IMR-90 (cell line): ENCODE results near the gene GCDH. TPM values are rescaled to one million over a fixed set of nuclear protein-coding genes. Genes with fewer than 3 reads are reported as not detected.

ENCODE experiments used
- ATAC-seq: fragments of 200-7000 bp; cut with Tn5 transposase; 2 replicates; pipeline ENCODE4 v1.9.1; 2020; ENCODE audit warnings: low read depth, mild to moderate bottlenecking, moderate library complexity
- BruUV-seq: library from RNA; stranded (reverse); fragments of 400-500 nt; replicated peaks from 2 replicates; lab custom pipeline; 2021; lab: Mats Ljungman, UMichigan
- CTCF ChIA-PET: fragments of 300-600 bp; formaldehyde crosslinking; extraction: SDS; loops from one replicate; lab custom pipeline; 2021; ENCODE audit warnings: antibody characterized with exemption; lab: Yijun Ruan, JAX
- POLR2A ChIA-PET: fragments of 300-600 bp; sonication (Branson Sonifier 250); formaldehyde crosslinking; loops from one replicate; lab custom pipeline; 2022; ENCODE audit warnings: antibody characterized with exemption; ENCODE audit not compliant: unreplicated experiment; lab: Charles Lee
- DNase-seq: peaks from one replicate; pipeline ENCODE4 v3.0.0; 2013
- H2AFZ ChIP-seq: replicated peaks from 2 replicates; pipeline ENCODE3; 2013; ENCODE audit warnings: low read length, mild to moderate bottlenecking; ENCODE audit not compliant: poor library complexity
- H2AK5ac ChIP-seq: 2 replicates; pipeline ENCODE4 v1.6.1; 2013; ENCODE audit warnings: low read depth, low read length, inconsistent platforms
- H2AK9ac ChIP-seq: replicated peaks from 2 replicates; pipeline ENCODE3; 2013; ENCODE audit warnings: mild to moderate bottlenecking, low read depth, low read length, moderate library complexity; ENCODE audit not compliant: poor library complexity
- H2BK120ac ChIP-seq: 2 replicates; pipeline ENCODE4 v1.6.1; 2013; ENCODE audit warnings: low read depth, low read length, inconsistent platforms
- H2BK15ac ChIP-seq: 3 replicates; pipeline ENCODE4 v1.6.1; 2013; ENCODE audit warnings: low read depth, low read length, inconsistent platforms
- H2BK20ac ChIP-seq: 2 replicates; pipeline ENCODE4 v1.6.1; 2013; ENCODE audit warnings: low read depth, mild to moderate bottlenecking, inconsistent platforms, low read length, moderate library complexity
- H2BK5ac ChIP-seq: 2 replicates; pipeline ENCODE4 v1.6.1; 2013; ENCODE audit warnings: mild to moderate bottlenecking, low read depth, low read length, inconsistent platforms; ENCODE audit not compliant: poor library complexity, severe bottlenecking
- H3K14ac ChIP-seq: replicated peaks from 2 replicates; pipeline ENCODE4 v1.6.1; 2013; ENCODE audit warnings: low read depth, low read length, inconsistent platforms
- H3K18ac ChIP-seq: 2 replicates; pipeline ENCODE4 v1.6.1; 2013; ENCODE audit warnings: low read depth, low read length, control low read depth
- H3K23ac ChIP-seq: 2 replicates; pipeline ENCODE4 v1.6.1; 2013; ENCODE audit warnings: low read depth, low read length, inconsistent platforms
- H3K27ac ChIP-seq: 2 replicates; pipeline ENCODE4 v1.5.1; 2013; ENCODE audit warnings: mild to moderate bottlenecking, control low read depth, low read length; ENCODE audit not compliant: insufficient read depth
- H3K27me3 ChIP-seq: 2 replicates; pipeline ENCODE4 v1.6.1; 2013; ENCODE audit warnings: low read length; ENCODE audit not compliant: control insufficient read depth, insufficient read depth
- H3K36me3 ChIP-seq: 2 replicates; pipeline ENCODE4 v1.6.1; 2013; ENCODE audit warnings: low read length, mixed read lengths; ENCODE audit not compliant: control insufficient read depth, insufficient read depth
- H3K4ac ChIP-seq: 2 replicates; pipeline ENCODE4 v1.6.1; 2013; ENCODE audit warnings: low read depth, low read length, inconsistent platforms
- H3K4me1 ChIP-seq: 2 replicates; pipeline ENCODE4 v1.6.1; 2013; ENCODE audit warnings: low read length, mixed read lengths; ENCODE audit not compliant: control insufficient read depth, insufficient read depth
- H3K4me2 ChIP-seq: 2 replicates; pipeline ENCODE4 v1.6.1; 2013; ENCODE audit warnings: low read depth, mild to moderate bottlenecking, control low read depth, low read length, moderate library complexity
- H3K4me3 ChIP-seq: 2 replicates; pipeline ENCODE4 v1.5.1; 2013; ENCODE audit warnings: low read depth, mild to moderate bottlenecking, control low read depth, low read length, moderate library complexity; ENCODE audit not compliant: insufficient read depth
- H3K56ac ChIP-seq: 2 replicates; pipeline ENCODE4 v1.6.1; 2013; ENCODE audit warnings: low read length, inconsistent platforms; ENCODE audit not compliant: insufficient read depth; ENCODE audit errors: extremely low read depth
- H3K79me1 ChIP-seq, 2 experiments: 2 replicates each; pipeline ENCODE4 v1.6.1; 2013; ENCODE audit warnings: low read length in 2 of 2, inconsistent platforms in 1 of 2, low read depth in 1 of 2
- H3K9ac ChIP-seq: 2 replicates; pipeline ENCODE4 v1.6.1; 2013; ENCODE audit warnings: low read depth, low read length, control low read depth
- H3K9me1 ChIP-seq: 2 replicates; pipeline ENCODE4 v1.6.1; 2013; ENCODE audit warnings: low read length, inconsistent platforms; ENCODE audit not compliant: insufficient read depth
- H3K9me3 ChIP-seq: 2 replicates; pipeline ENCODE4 v1.6.1; 2013; ENCODE audit warnings: low read length; ENCODE audit not compliant: control insufficient read depth, insufficient read depth
- H4K20me1 ChIP-seq: 2 replicates; pipeline ENCODE4 v1.6.1; 2013; ENCODE audit warnings: low read length, inconsistent platforms; ENCODE audit not compliant: insufficient read depth
- H4K5ac ChIP-seq: 2 replicates; pipeline ENCODE4 v1.6.1; 2013; ENCODE audit warnings: mild to moderate bottlenecking, low read depth, low read length, control low read depth
- H4K8ac ChIP-seq, 2 experiments: 2 replicates each; pipeline ENCODE4 v1.6.1; 2013; ENCODE audit warnings: low read depth in 2 of 2, low read length in 2 of 2, control low read depth in 1 of 2, inconsistent platforms in 1 of 2
- H4K91ac ChIP-seq: 2 replicates; pipeline ENCODE4 v1.6.1; 2013; ENCODE audit warnings: low read depth, low read length, inconsistent platforms; ENCODE audit not compliant: insufficient read depth
- CEBPB ChIP-seq: IDR thresholded peaks from 2 replicates; pipeline ENCODE4 v1.6.1; 2012; ENCODE audit warnings: low read depth, low read length, improper control_type of control experiment
- ELK1 ChIP-seq: fragments of 150-350 bp; IDR thresholded peaks from 2 replicates; pipeline ENCODE4 v1.6.1; 2016; ENCODE audit warnings: low read depth, mild to moderate bottlenecking, low read length, moderate library complexity, borderline replicate concordance
- FOS ChIP-seq: fragments of 150-350 bp; IDR thresholded peaks from 2 replicates; pipeline ENCODE4 v1.6.1; 2016; ENCODE audit warnings: low read depth, low read length
- MAFK ChIP-seq: IDR thresholded peaks from 2 replicates; pipeline ENCODE4 v1.6.1; 2012; ENCODE audit warnings: low read depth, low read length, improper control_type of control experiment
- MAZ ChIP-seq: IDR thresholded peaks from 2 replicates; pipeline ENCODE4 v1.6.1; 2012; ENCODE audit warnings: low read depth, mild to moderate bottlenecking, low read length, improper control_type of control experiment, moderate library complexity, borderline replicate concordance
- MXI1 ChIP-seq: IDR thresholded peaks from 2 replicates; pipeline ENCODE4 v1.6.1; 2012; ENCODE audit warnings: low read depth, mild to moderate bottlenecking, low read length, moderate library complexity, borderline replicate concordance
- NFE2L2 ChIP-seq: fragments of 150-350 bp; IDR thresholded peaks from 2 replicates; pipeline ENCODE4 v1.6.1; 2016; ENCODE audit warnings: low read depth, mild to moderate bottlenecking, low read length
- POLR2A ChIP-seq: IDR thresholded peaks from 2 replicates; pipeline ENCODE4 v1.6.1; 2012; ENCODE audit warnings: mild to moderate bottlenecking, low read depth, low read length
- RAD21 ChIP-seq: IDR thresholded peaks from 2 replicates; pipeline ENCODE4 v1.6.1; 2012; ENCODE audit warnings: low read length, improper control_type of control experiment
- WGBS, 2 experiments: methylation state at CpG; one replicate each; pipeline versions ENCODE4 v1.1.5 to v1.1.7; 2013; ENCODE audit warnings: missing lambda C conversion rate in 2 of 2; ENCODE audit not compliant: insufficient read length in 1 of 2; ENCODE audit errors: extremely low coverage in 2 of 2; 5-methylcytosine and 5-hydroxymethylcytosine counted together
- dilution Hi-C: fragments of 300-500 bp; cut with HindIII; formaldehyde crosslinking; loops from one replicate; pipeline ENCODE4 v1.14.3; 2018; ENCODE audit warnings: low sequenced_read_pairs; ENCODE audit not compliant: unreplicated experiment
- in situ Hi-C: fragments of 300-500 bp; cut with MboI; formaldehyde crosslinking; loops from 3 replicates; pipeline ENCODE4 v1.14.3; 2019; ENCODE audit warnings: low sequenced_read_pairs, inconsistent platforms, mixed read lengths
- intact Hi-C: fragments of 100-400 bp; cut with micrococcal nuclease; formaldehyde crosslinking; loops from 2 replicates; pipeline ENCODE4 v1.10.0; 2022
- polyA plus RNA-seq, 3 experiments: library from polyadenylated mRNA; depleted of rRNA; stranded (reverse); fragments of >200 nt; gene quantifications; 2 replicates each; pipeline ENCODE4 v1.2.3, GENCODE V29; 2012; ENCODE audit warnings: low replicate concordance in 1 of 3
- total RNA-seq: library from RNA; depleted of rRNA; stranded (reverse); fragments of >200 nt; gene quantifications from 2 replicates; pipeline ENCODE4 v1.2.3, GENCODE V29; 2012
- TF ChIP-seq, protein P1 (sequence below): fragments of 150-350 bp; IDR thresholded peaks from 2 replicates; pipeline ENCODE4 v1.6.1; 2017; ENCODE audit warnings: mild to moderate bottlenecking, antibody characterized with exemption, low read length, low read depth

GCDH gene
- total and polyA plus RNA-seq, 2 of the 4 experiments (the other 2 are of a cell fraction) = 27.7 to 41.6 TPM

DNA sequence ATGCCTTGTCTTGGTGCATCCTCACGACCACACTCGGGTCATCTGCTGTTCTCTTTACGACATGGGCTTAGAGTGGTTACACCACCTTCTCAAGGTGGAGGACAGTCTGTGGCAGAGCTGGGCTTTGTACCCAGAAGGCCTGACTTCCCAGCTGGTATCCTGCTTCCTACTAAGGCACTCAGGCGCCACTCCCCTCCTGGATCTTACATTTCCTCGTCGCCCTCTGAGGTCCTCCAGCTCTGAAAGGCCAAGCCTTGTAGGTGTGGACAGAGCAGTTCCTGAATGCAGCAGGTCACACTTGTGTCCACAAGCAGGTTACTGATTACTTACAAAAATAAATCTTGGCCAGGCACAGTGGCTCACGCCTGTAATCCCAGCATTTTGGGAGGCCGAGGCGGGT lies 16.2 kb downstream of the GCDH start:
- peak overlapping the region; percentile 42 for H2AK9ac ChIP-seq
- no peak overlapping the region for H3K14ac ChIP-seq
- no peaks in the 10 kb centered on the region for H3K9me1 ChIP-seq
- H2AFZ ChIP-seq = peak overlapping the region; percentile 33
- H4K8ac ChIP-seq = no peak overlapping the region
- dilution Hi-C loops (no loop called here), intact Hi-C loops (no loop called here), in situ Hi-C loops (no loop called here)
- no peak overlapping the region for H3K4me3 ChIP-seq
- no peak overlapping the region for H3K56ac ChIP-seq
- H2BK15ac ChIP-seq = no peak overlapping the region
- no peaks in the 10 kb centered on the region for H4K20me1 ChIP-seq
- H3K4me2 ChIP-seq = no peak overlapping the region
- ChIA-PET CTCF (no interaction called here), POLR2A (no interaction called here)
- no peak overlapping the region for H3K4ac ChIP-seq
- no peak overlapping the region for H3K23ac ChIP-seq
- H3K36me3 ChIP-seq = no peaks in the 10 kb centered on the region
- no peaks in the 10 kb centered on the region for H3K79me1 ChIP-seq
- H3K9ac ChIP-seq = no peak overlapping the region
- no peak overlapping the region for H3K18ac ChIP-seq
- 40% methylated on average over 1 of the region's 9 CpGs; no CpG with 5 or more reads in 1 of the 2 experiments for WGBS, 2 experiments
- no peak overlapping the region for H3K27ac ChIP-seq
- H2BK20ac ChIP-seq = no peak overlapping the region
- ATAC-seq = no peak
- H3K27me3 ChIP-seq = no peaks in the 10 kb centered on the region
- no peaks in the 10 kb centered on the region for H3K4me1 ChIP-seq
- no peak overlapping the region for H2BK5ac ChIP-seq
- H2AK5ac ChIP-seq = no peak overlapping the region
- BruUV-seq = no TSS peak
- no peaks in the 10 kb centered on the region for H3K9me3 ChIP-seq
- no peak overlapping the region for H4K91ac ChIP-seq
- H2BK120ac ChIP-seq = no peak overlapping the region
- H4K5ac ChIP-seq = no peak overlapping the region
- DNase-seq = no peak
- TF ChIP-seq RAD21 = no peak
- TF ChIP-seq ELK1 = no peak
- TF ChIP-seq, protein P1, sequence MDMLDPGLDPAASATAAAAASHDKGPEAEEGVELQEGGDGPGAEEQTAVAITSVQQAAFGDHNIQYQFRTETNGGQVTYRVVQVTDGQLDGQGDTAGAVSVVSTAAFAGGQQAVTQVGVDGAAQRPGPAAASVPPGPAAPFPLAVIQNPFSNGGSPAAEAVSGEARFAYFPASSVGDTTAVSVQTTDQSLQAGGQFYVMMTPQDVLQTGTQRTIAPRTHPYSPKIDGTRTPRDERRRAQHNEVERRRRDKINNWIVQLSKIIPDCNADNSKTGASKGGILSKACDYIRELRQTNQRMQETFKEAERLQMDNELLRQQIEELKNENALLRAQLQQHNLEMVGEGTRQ = no peak
- no peak for TF ChIP-seq POLR2A
- no peak for TF ChIP-seq MXI1
- no peak for TF ChIP-seq CEBPB
- TF ChIP-seq NFE2L2 = no peak
- no peak for TF ChIP-seq MAFK
- no peak for TF ChIP-seq FOS
- TF ChIP-seq MAZ = no peak
